ENCODE results near the gene DECR2. TPM values are rescaled to one million over a fixed set of nuclear protein-coding genes. Genes with fewer than 3 reads are reported as not detected.

Gene DECR2
- total and polyA plus RNA-seq, 2 of the 13 experiments (the other 11 are each of a cell fraction or from before 2014, with no cell fraction given): 36.3 to 44.6 TPM

DNA sequence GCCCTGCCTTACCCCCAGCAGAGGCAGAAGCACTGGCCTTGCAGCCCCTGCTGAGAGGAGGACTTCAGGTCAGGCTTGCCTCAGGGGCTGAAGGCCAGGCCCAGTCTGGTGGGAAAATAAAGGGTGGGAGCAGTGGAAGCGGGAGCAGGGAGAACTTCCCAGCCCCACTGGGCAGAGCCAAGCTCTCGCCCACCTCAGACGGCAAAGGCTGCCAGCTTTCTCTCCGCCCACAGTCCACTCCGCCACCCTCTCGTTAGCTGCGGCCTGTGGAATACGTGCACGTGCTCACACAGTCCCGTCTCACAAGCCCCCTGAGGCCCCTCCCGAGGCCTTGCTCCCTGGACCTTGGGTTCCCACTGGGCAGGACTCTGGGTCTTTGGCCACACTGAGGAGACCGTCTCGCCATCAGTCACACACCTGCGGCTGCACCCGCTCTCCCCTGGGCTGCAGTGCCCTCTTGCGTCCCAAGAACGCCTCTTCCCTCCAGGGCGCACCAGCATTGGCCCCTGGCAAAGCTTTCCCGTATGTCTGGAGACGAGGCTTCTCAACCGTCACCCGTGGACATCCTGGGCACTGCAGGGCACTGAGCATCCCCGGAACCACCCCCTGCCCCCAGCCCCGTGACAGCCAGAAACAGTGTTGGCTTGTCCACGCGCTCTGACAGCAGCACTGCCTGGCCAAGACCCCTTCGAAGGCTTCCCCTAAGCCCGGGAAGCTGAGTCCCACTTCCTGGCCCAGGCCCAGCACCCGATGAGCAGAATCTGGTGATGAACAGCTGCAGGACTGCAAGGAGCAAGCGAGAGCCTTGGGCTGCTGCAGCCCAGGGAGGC lies 39.6 kb upstream of the DECR2 start (continued):
- TF ChIP-seq, protein P1, sequence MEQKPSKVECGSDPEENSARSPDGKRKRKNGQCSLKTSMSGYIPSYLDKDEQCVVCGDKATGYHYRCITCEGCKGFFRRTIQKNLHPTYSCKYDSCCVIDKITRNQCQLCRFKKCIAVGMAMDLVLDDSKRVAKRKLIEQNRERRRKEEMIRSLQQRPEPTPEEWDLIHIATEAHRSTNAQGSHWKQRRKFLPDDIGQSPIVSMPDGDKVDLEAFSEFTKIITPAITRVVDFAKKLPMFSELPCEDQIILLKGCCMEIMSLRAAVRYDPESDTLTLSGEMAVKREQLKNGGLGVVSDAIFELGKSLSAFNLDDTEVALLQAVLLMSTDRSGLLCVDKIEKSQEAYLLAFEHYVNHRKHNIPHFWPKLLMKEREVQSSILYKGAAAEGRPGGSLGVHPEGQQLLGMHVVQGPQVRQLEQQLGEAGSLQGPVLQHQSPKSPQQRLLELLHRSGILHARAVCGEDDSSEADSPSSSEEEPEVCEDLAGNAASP (CRISPR knock-in tag; IDR thresholded peaks at IDR 0.05; ENCODE audit: borderline replicate concordance): peak; percentile 51; the same call in 1 of the 2 replicates
- TF ChIP-seq ZNF781 (CRISPR knock-in tag; IDR thresholded peaks at IDR 0.05; ENCODE audit: borderline replicate concordance, not compliant biosample characterization): no peak
- TF ChIP-seq FOXM1 (CRISPR knock-in tag; IDR thresholded peaks at IDR 0.05): no peak
- TF ChIP-seq ZNF547 (CRISPR knock-in tag; IDR thresholded peaks at IDR 0.05): peak; percentile 86; the same call in 1 of the 2 replicates
- TF ChIP-seq AGO2 (optimal IDR thresholded peaks at IDR 0.05; ENCODE audit: low read depth, low read length): no peak
- no peak for TF ChIP-seq ONECUT2 (CRISPR knock-in tag; IDR thresholded peaks at IDR 0.05)
- TF ChIP-seq SRF (IDR thresholded peaks at IDR 0.05; ENCODE audit: low read depth, low read length): no peak
- peak; percentile 63; the same call in 1 of the 2 replicates for TF ChIP-seq KLF6 (CRISPR knock-in tag; IDR thresholded peaks at IDR 0.05)
- no peak for TF ChIP-seq NCOA1 (CRISPR knock-in tag; IDR thresholded peaks at IDR 0.05)
- TF ChIP-seq RARA (CRISPR knock-in tag; IDR thresholded peaks at IDR 0.05): peak; percentile 52
- peak; percentile 41; the same call in 1 of the 2 replicates for TF ChIP-seq ZNF337 (CRISPR knock-in tag; IDR thresholded peaks at IDR 0.05; ENCODE audit: borderline replicate concordance, low read depth)
- 0 out of 2 replicates have a peak, but pooled peaks have one; percentile 54 for TF ChIP-seq ZNF138 (CRISPR knock-in tag; IDR thresholded peaks at IDR 0.05; ENCODE audit: low read depth)
- peak; percentile 66; the same call in 1 of the 2 replicates for TF ChIP-seq ZNF317 (CRISPR knock-in tag; IDR thresholded peaks at IDR 0.05)
- TF ChIP-seq SALL2 (CRISPR knock-in tag; IDR thresholded peaks at IDR 0.05): no peak
- TF ChIP-seq ZNF83 (CRISPR knock-in tag; IDR thresholded peaks at IDR 0.05; ENCODE audit: borderline replicate concordance): no peak
- TF ChIP-seq BHLHE40 (IDR thresholded peaks at IDR 0.05; ENCODE audit: low read length): peak; percentile 87
- TF ChIP-seq MYNN (CRISPR knock-in tag; IDR thresholded peaks at IDR 0.05; ENCODE audit: low read depth): no peak
- TF ChIP-seq, protein P2, sequence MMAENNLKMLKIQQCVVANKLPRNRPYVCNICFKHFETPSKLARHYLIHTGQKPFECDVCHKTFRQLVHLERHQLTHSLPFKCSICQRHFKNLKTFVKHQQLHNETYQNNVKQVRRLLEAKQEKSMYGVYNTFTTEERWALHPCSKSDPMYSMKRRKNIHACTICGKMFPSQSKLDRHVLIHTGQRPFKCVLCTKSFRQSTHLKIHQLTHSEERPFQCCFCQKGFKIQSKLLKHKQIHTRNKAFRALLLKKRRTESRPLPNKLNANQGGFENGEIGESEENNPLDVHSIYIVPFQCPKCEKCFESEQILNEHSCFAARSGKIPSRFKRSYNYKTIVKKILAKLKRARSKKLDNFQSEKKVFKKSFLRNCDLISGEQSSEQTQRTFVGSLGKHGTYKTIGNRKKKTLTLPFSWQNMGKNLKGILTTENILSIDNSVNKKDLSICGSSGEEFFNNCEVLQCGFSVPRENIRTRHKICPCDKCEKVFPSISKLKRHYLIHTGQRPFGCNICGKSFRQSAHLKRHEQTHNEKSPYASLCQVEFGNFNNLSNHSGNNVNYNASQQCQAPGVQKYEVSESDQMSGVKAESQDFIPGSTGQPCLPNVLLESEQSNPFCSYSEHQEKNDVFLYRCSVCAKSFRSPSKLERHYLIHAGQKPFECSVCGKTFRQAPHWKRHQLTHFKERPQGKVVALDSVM (CRISPR knock-in tag; IDR thresholded peaks at IDR 0.05): no peak
- 0 out of 2 replicates have a peak, but pooled peaks have one; percentile 36 for TF ChIP-seq ELF1 (CRISPR knock-in tag; IDR thresholded peaks at IDR 0.05)
- no peak for TF ChIP-seq HOXA9 (CRISPR knock-in tag; IDR thresholded peaks at IDR 0.05; ENCODE audit: borderline replicate concordance)
- peak; percentile 34 for TF ChIP-seq PHF8 (CRISPR knock-in tag; IDR thresholded peaks at IDR 0.05)
- TF ChIP-seq, protein P3, sequence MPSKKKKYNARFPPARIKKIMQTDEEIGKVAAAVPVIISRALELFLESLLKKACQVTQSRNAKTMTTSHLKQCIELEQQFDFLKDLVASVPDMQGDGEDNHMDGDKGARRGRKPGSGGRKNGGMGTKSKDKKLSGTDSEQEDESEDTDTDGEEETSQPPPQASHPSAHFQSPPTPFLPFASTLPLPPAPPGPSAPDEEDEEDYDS (CRISPR knock-in tag; IDR thresholded peaks at IDR 0.05): 0 out of 2 replicates have a peak, but pooled peaks have one; percentile 45
- TF ChIP-seq NFKB2 (CRISPR knock-in tag; IDR thresholded peaks at IDR 0.05; ENCODE audit: borderline replicate concordance): peak; percentile 79; the same call in 1 of the 2 replicates
- TF ChIP-seq SETDB1 (CRISPR knock-in tag; IDR thresholded peaks at IDR 0.05; ENCODE audit: borderline replicate concordance): no peak
- no peak for TF ChIP-seq PHF5A (CRISPR knock-in tag; IDR thresholded peaks at IDR 0.05; ENCODE audit: low read depth, unreplicated experiment)
- no peak for TF ChIP-seq PRPF4 (IDR thresholded peaks at IDR 0.05; ENCODE audit: low read depth, low read length, poor library complexity, severe bottlenecking)
- no peak for TF ChIP-seq TBX3 (IDR thresholded peaks at IDR 0.05; ENCODE audit: borderline replicate concordance)

All from HepG2 (cell line).